Mesenchymal stem cell (in vitro differentiated cells and primary cell): ENCODE data around the gene IMPDH2.

ENCODE experiments used
- DNase-seq: peaks from one replicate; pipeline ENCODE4 v3.0.0-alpha.2; 2013
- H2AFZ ChIP-seq: one replicate; pipeline ENCODE4 v1.6.1; 2013; ENCODE audit warnings: low read depth, mild to moderate bottlenecking, control low read depth, inconsistent platforms, low read length, moderate library complexity
- H2AK5ac ChIP-seq: 2 replicates; pipeline ENCODE4 v1.6.1; 2013; ENCODE audit warnings: low read length, moderate library complexity, mild to moderate bottlenecking, inconsistent platforms; ENCODE audit not compliant: severe bottlenecking
- H2BK120ac ChIP-seq: one replicate; pipeline ENCODE4 v1.6.1; 2013; ENCODE audit warnings: low read depth, mild to moderate bottlenecking, inconsistent platforms, low read length, moderate library complexity
- H2BK12ac ChIP-seq, 2 experiments: one replicate each; pipeline ENCODE4 v1.6.1; 2013; ENCODE audit warnings: inconsistent platforms in 2 of 2, low read length in 2 of 2, mild to moderate bottlenecking in 2 of 2, moderate library complexity in 2 of 2, control low read depth in 1 of 2
- H2BK15ac ChIP-seq: one replicate; pipeline ENCODE4 v1.6.1; 2013; ENCODE audit warnings: mild to moderate bottlenecking, low read depth, inconsistent platforms; ENCODE audit not compliant: poor library complexity, severe bottlenecking
- H2BK5ac ChIP-seq: 2 replicates; pipeline ENCODE4 v1.6.1; 2013; ENCODE audit warnings: low read depth, mild to moderate bottlenecking, low read length, control low read depth, inconsistent platforms; ENCODE audit not compliant: poor library complexity, severe bottlenecking
- H3K14ac ChIP-seq, 2 experiments: one replicate each; pipeline ENCODE4 v1.6.1; 2013; ENCODE audit warnings: inconsistent platforms in 2 of 2, low read length in 2 of 2, control low read depth in 1 of 2, mild to moderate bottlenecking in 1 of 2, moderate library complexity in 1 of 2
- H3K18ac ChIP-seq, 2 experiments: one replicate each; pipeline ENCODE4 v1.6.1; 2013; ENCODE audit warnings: inconsistent platforms in 2 of 2, low read length in 2 of 2, control low read depth in 1 of 2, low read depth in 1 of 2, mild to moderate bottlenecking in 1 of 2
- H3K23ac ChIP-seq, 2 experiments: one replicate each; pipeline ENCODE4 v1.6.1; 2013; ENCODE audit warnings: inconsistent platforms in 2 of 2, low read length in 2 of 2, mild to moderate bottlenecking in 2 of 2, moderate library complexity in 2 of 2, control low read depth in 1 of 2
- H3K27ac ChIP-seq: 2 replicates; pipeline ENCODE4 v1.5.1; 2013; ENCODE audit warnings: mild to moderate bottlenecking, moderate library complexity, low read length, control low read depth, inconsistent platforms; ENCODE audit not compliant: poor library complexity, severe bottlenecking
- H3K27me3 ChIP-seq, 2 experiments: 2 replicates each; pipeline versions ENCODE4 v1.6.1 to v1.7.0; 2013; ENCODE audit warnings: low read length in 2 of 2, mild to moderate bottlenecking in 2 of 2, moderate library complexity in 2 of 2, control low read depth in 1 of 2, inconsistent platforms in 1 of 2; ENCODE audit not compliant: control insufficient read depth in 1 of 2, insufficient read depth in 1 of 2
- H3K36me3 ChIP-seq, 2 experiments: 2 replicates each; pipeline versions ENCODE4 v1.6.1 to v1.7.0; 2013; ENCODE audit warnings: low read length in 2 of 2, control low read depth in 1 of 2, inconsistent platforms in 1 of 2, low read depth in 1 of 2, mild to moderate bottlenecking in 1 of 2; ENCODE audit not compliant: insufficient read depth in 2 of 2, control insufficient read depth in 1 of 2
- H3K4ac ChIP-seq, 2 experiments: one replicate each; pipeline ENCODE4 v1.6.1; 2013; ENCODE audit warnings: inconsistent platforms in 2 of 2, low read length in 2 of 2, mild to moderate bottlenecking in 2 of 2, moderate library complexity in 2 of 2, control low read depth in 1 of 2, low read depth in 1 of 2
- H3K4me1 ChIP-seq: 2 replicates; pipeline ENCODE4 v1.6.1; 2013; ENCODE audit warnings: low read depth, low read length, control low read depth; ENCODE audit not compliant: control insufficient read depth, insufficient read depth
- H3K4me2 ChIP-seq: 2 replicates; pipeline ENCODE4 v1.6.1; 2013; ENCODE audit warnings: low read length, mild to moderate bottlenecking, inconsistent platforms; ENCODE audit not compliant: poor library complexity, severe bottlenecking
- H3K4me3 ChIP-seq, 2 experiments: 2 replicates each; pipeline versions ENCODE4 v1.5.1 to v1.7.0; 2013; ENCODE audit warnings: low read length in 2 of 2, mild to moderate bottlenecking in 2 of 2, control low read depth in 1 of 2, low read depth in 1 of 2; ENCODE audit not compliant: insufficient read depth in 1 of 2
- H3K79me1 ChIP-seq: replicated peaks from 2 replicates; pipeline ENCODE4 v1.6.1; 2013; ENCODE audit warnings: mild to moderate bottlenecking, control low read depth, low read length, inconsistent platforms; ENCODE audit not compliant: poor library complexity, severe bottlenecking
- H3K9ac ChIP-seq: 2 replicates; pipeline ENCODE4 v1.7.0; 2013; ENCODE audit warnings: mild to moderate bottlenecking, low read length, moderate library complexity
- H3K9me3 ChIP-seq: 2 replicates; pipeline ENCODE4 v1.7.0; 2013; ENCODE audit warnings: mild to moderate bottlenecking, low read length; ENCODE audit not compliant: control insufficient read depth
- H4K8ac ChIP-seq: one replicate; pipeline ENCODE4 v1.6.1; 2013; ENCODE audit warnings: inconsistent platforms, mild to moderate bottlenecking, low read length, moderate library complexity
- H4K91ac ChIP-seq: one replicate; pipeline ENCODE4 v1.6.1; 2013; ENCODE audit warnings: mild to moderate bottlenecking, low read length, inconsistent platforms
- WGBS: methylation state at CpG from one replicate; pipeline ENCODE4 v1.1.7; 2013; ENCODE audit warnings: mixed read lengths; 5-methylcytosine and 5-hydroxymethylcytosine counted together

Gene IMPDH2

GRCh38 chr3:49005998-49006397 lies 23.2 kb downstream of the IMPDH2 start:
- H3K14ac ChIP-seq: peak overlapping the region in 1 of 2 experiments; percentile 61
- peak overlapping the region; percentile 92 for H2AK5ac ChIP-seq
- H2BK120ac ChIP-seq: no peak overlapping the region
- peak overlapping the region; percentile 86 for H3K4me2 ChIP-seq
- peak overlapping the region; percentile 11 for H3K27ac ChIP-seq
- H3K4me1 ChIP-seq: peaks cover 17% of the 10 kb centered on the region
- no peak overlapping the region for H2AFZ ChIP-seq
- 96% methylated on average over 5 of the region's 5 CpGs for WGBS
- H3K27me3 ChIP-seq: no peaks in the 10 kb centered on the region
- peak overlapping the region; percentile 68 to 89 for H3K18ac ChIP-seq
- no peaks in the 10 kb centered on the region for H3K9me3 ChIP-seq
- peak overlapping the region; percentile 96 for H4K8ac ChIP-seq
- H3K9ac ChIP-seq: peak overlapping the region; percentile 96
- peaks cover 4 to 13% of the 10 kb centered on the region in 2 experiments for H3K36me3 ChIP-seq
- peaks cover 6% of the 10 kb centered on the region for H3K79me1 ChIP-seq
- no peak overlapping the region for H2BK5ac ChIP-seq
- H2BK12ac ChIP-seq: peak overlapping the region in 1 of 2 experiments; percentile 64
- peak overlapping the region; percentile 89 to 95 for H3K4ac ChIP-seq
- H2BK15ac ChIP-seq: peak overlapping the region; percentile 1
- DNase-seq: no peak
- peak overlapping the region; percentile 60 to 87 for H3K4me3 ChIP-seq
- no peak overlapping the region for H3K23ac ChIP-seq
- peak overlapping the region; percentile 94 for H4K91ac ChIP-seq

- Histone ChIP-seq H3K4me2 (no peak overlapping the region), H3K23ac (no peak overlapping the region), H2BK15ac (no peak overlapping the region), H3K36me3 (peaks cover 4 to 13% of the 10 kb centered on the region in 2 experiments), H3K14ac (no peak overlapping the region), H3K4me1 (peaks cover 19% of the 10 kb centered on the region), H2AFZ (no peak overlapping the region), H3K4ac (no peak overlapping the region), H3K27ac (no peak overlapping the region), H2BK12ac (no peak overlapping the region), H2AK5ac (no peak overlapping the region), H3K18ac (no peak overlapping the region), H2BK120ac (no peak overlapping the region), H4K91ac (no peak overlapping the region), H3K27me3 (no peaks in the 10 kb centered on the region), H3K79me1 (peaks cover 6% of the 10 kb centered on the region), H3K4me3 (no peak overlapping the region), H3K9ac (no peak overlapping the region), H2BK5ac (no peak overlapping the region), H3K9me3 (no peaks in the 10 kb centered on the region), H4K8ac (no peak overlapping the region)
- DNase-seq: no peak
- WGBS: 95% methylated on average over 3 of the region's 3 CpGs
These were observed 23.9 kb downstream of the IMPDH2 start for GRCh38 chr3:49005303-49005680.

- no peak overlapping the region for H2AFZ ChIP-seq
- H2BK120ac ChIP-seq: no peak overlapping the region
- no peak overlapping the region for H2BK15ac ChIP-seq
- H3K36me3 ChIP-seq: peaks cover 4 to 10% of the 10 kb centered on the region in 2 experiments
- no peak overlapping the region for H3K14ac ChIP-seq
- no peak overlapping the region for H2AK5ac ChIP-seq
- peak overlapping the region; percentile 2 for H4K91ac ChIP-seq
- H3K79me1 ChIP-seq: peaks cover 6% of the 10 kb centered on the region
- H3K27ac ChIP-seq: no peak overlapping the region
- H3K4ac ChIP-seq: no peak overlapping the region
- no peak for DNase-seq
- H2BK5ac ChIP-seq: no peak overlapping the region
- H3K4me1 ChIP-seq: peaks cover 18% of the 10 kb centered on the region
- H3K4me2 ChIP-seq: no peak overlapping the region
- no peaks in the 10 kb centered on the region for H3K9me3 ChIP-seq
- H3K18ac ChIP-seq: no peak overlapping the region
- no peak overlapping the region for H4K8ac ChIP-seq
- H3K23ac ChIP-seq: no peak overlapping the region
- WGBS: 96% methylated on average over 14 of the region's 16 CpGs
- H3K4me3 ChIP-seq: no peak overlapping the region
- no peak overlapping the region for H3K9ac ChIP-seq
- no peak overlapping the region for H2BK12ac ChIP-seq
- no peaks in the 10 kb centered on the region for H3K27me3 ChIP-seq
These were observed 24.6 kb downstream of the IMPDH2 start for GRCh38 chr3:49004352-49005302.

- no peak overlapping the region for H4K8ac ChIP-seq
- H2BK15ac ChIP-seq: no peak overlapping the region
- H2AFZ ChIP-seq: no peak overlapping the region
- no peak overlapping the region for H3K23ac ChIP-seq
- H2BK120ac ChIP-seq: no peak overlapping the region
- no peak overlapping the region for H3K9ac ChIP-seq
- H3K9me3 ChIP-seq: no peaks in the 10 kb centered on the region
- H2AK5ac ChIP-seq: no peak overlapping the region
- H4K91ac ChIP-seq: no peak overlapping the region
- H3K36me3 ChIP-seq: peaks cover 6 to 27% of the 10 kb centered on the region in 2 experiments
- no peak overlapping the region for H3K18ac ChIP-seq
- DNase-seq: no peak
- H3K4ac ChIP-seq: no peak overlapping the region
- H3K27ac ChIP-seq: no peak overlapping the region
- H3K4me2 ChIP-seq: no peak overlapping the region
- peaks cover 15% of the 10 kb centered on the region for H3K4me1 ChIP-seq
- H3K79me1 ChIP-seq: peaks cover 17% of the 10 kb centered on the region
- no peak overlapping the region for H2BK12ac ChIP-seq
- 94% methylated on average over 6 of the region's 6 CpGs for WGBS
- H3K27me3 ChIP-seq: no peaks in the 10 kb centered on the region
- no peak overlapping the region for H2BK5ac ChIP-seq
- H3K14ac ChIP-seq: no peak overlapping the region
- no peak overlapping the region for H3K4me3 ChIP-seq
These were observed 28.0 kb downstream of the IMPDH2 start for GRCh38 chr3:49001155-49001554.
